GM10847 (cell line): ENCODE results near the gene PRKN.

Experiments used
- POLR2A ChIP-seq: IDR thresholded peaks from 2 replicates; pipeline ENCODE4 v1.6.1; 2011; ENCODE audit not compliant: insufficient read length; ENCODE audit errors: extremely low read depth

Gene PRKN

GRCh38 chr6:162267641-162268040 is 459.9 kb downstream of the PRKN start:
- no peak for TF ChIP-seq POLR2A

- TF ChIP-seq POLR2A, result no peak
Observed at GRCh38 chr6:162267126-162267525, 460.4 kb downstream of the PRKN start.

- TF ChIP-seq POLR2A, result no peak
Observed at GRCh38 chr6:162264581-162264980, 463.0 kb downstream of the PRKN start.

GRCh38 chr6:162262466-162263196 is 464.9 kb downstream of the PRKN start:
- no peak for TF ChIP-seq POLR2A

- TF ChIP-seq POLR2A, result no peak
Observed at GRCh38 chr6:162261598-162261997, 466.0 kb downstream of the PRKN start.

- no peak for TF ChIP-seq POLR2A
Observed at GRCh38 chr6:162260027-162260426, 467.5 kb downstream of the PRKN start.

- TF ChIP-seq POLR2A, result no peak
Observed at GRCh38 chr6:162258647-162259046, 468.9 kb downstream of the PRKN start.

- no peak for TF ChIP-seq POLR2A
Observed at GRCh38 chr6:162256361-162256760, 471.2 kb downstream of the PRKN start.

GRCh38 chr6:162251257-162251656 is 476.3 kb downstream of the PRKN start:
- no peak for TF ChIP-seq POLR2A

GRCh38 chr6:162249907-162250642 is 477.5 kb downstream of the PRKN start:
- TF ChIP-seq POLR2A, result no peak

GRCh38 chr6:162245830-162246420 is 481.6 kb downstream of the PRKN start:
- TF ChIP-seq POLR2A, result no peak

GRCh38 chr6:162244031-162244430 is 483.5 kb downstream of the PRKN start:
- no peak for TF ChIP-seq POLR2A

- no peak for TF ChIP-seq POLR2A
Observed at GRCh38 chr6:162242915-162243314, 484.7 kb downstream of the PRKN start.

- TF ChIP-seq POLR2A, result no peak
Observed at GRCh38 chr6:162239330-162239729, 488.2 kb downstream of the PRKN start.

- no peak for TF ChIP-seq POLR2A
Observed at GRCh38 chr6:162238675-162239074, 488.9 kb downstream of the PRKN start.

GRCh38 chr6:162237331-162237730 is 490.2 kb downstream of the PRKN start:
- no peak for TF ChIP-seq POLR2A
